HepG2 (cell line): Measurements from ENCODE around the gene PIK3IP1. TPM values are rescaled to one million over a fixed set of nuclear protein-coding genes. Genes with fewer than 3 reads are reported as not detected.

Experiments
- ATAC-seq: fragments of 200-7000 bp; cut with Tn5 transposase; 3 replicates; pipeline ENCODE4 v1.9.1; 2020; ENCODE audit warnings: mild to moderate bottlenecking, moderate library complexity
- BruUV-seq: library from RNA; stranded (reverse); fragments of 400-500 nt; replicated peaks from 2 replicates; lab custom pipeline; 2021; lab: Mats Ljungman, UMichigan
- CTCF ChIA-PET: fragments of 300-600 bp; formaldehyde crosslinking; extraction: SDS; loops from one replicate; lab custom pipeline; 2021; ENCODE audit warnings: low total read pairs, inconsistent platforms, low intra/inter-chr PET ratio; lab: Yijun Ruan, JAX
- POLR2A ChIA-PET: fragments of 350-600 bp; sonication (Branson Sonifier 250); formaldehyde crosslinking; loops from one replicate; lab custom pipeline; 2020; ENCODE audit warnings: antibody characterized with exemption, inconsistent platforms; lab: Yijun Ruan, JAX
- DNase-seq: peaks from one replicate; pipeline ENCODE4 v3.0.0-alpha.2; 2015; ENCODE audit warnings: low spot score
- FAIRE-seq: peaks from 3 replicates; lab custom pipeline; 2011; peaks lifted over from hg19 to GRCh38; lab: Jason Lieb, UNC
- H2AFZ ChIP-seq: one replicate; pipeline ENCODE4 v1.6.1; 2011; ENCODE audit warnings: low read length, inconsistent platforms
- H3K27ac ChIP-seq: fragments of 300-600 bp; 3 replicates; pipeline ENCODE4 v1.8.0; 2011; ENCODE audit warnings: mixed run types, mild to moderate bottlenecking, mixed read lengths, low read length, inconsistent platforms; ENCODE audit not compliant: insufficient read depth; ENCODE audit errors: extremely low read length
- H3K27me3 ChIP-seq, 2 experiments: fragments of 200-600 bp in 1 of 2; 2 replicates in 1 of 2; 3 replicates in 1 of 2; pipeline versions ENCODE4 v1.6.0 to v1.8.0; 2011; ENCODE audit warnings: low read length in 2 of 2, mild to moderate bottlenecking in 2 of 2, moderate library complexity in 2 of 2, inconsistent platforms in 1 of 2; ENCODE audit not compliant: insufficient read depth in 2 of 2, control insufficient read depth in 1 of 2
- H3K36me3 ChIP-seq, 2 experiments: fragments of 200-600 bp in 1 of 2; replicated peaks in 1 of 2; 2 replicates in 1 of 2; 3 replicates in 1 of 2; pipeline versions ENCODE4 v1.5.1 to v1.8.0; 2011; ENCODE audit warnings: low read length in 2 of 2, inconsistent platforms in 1 of 2; ENCODE audit not compliant: insufficient read depth in 2 of 2, control insufficient read depth in 1 of 2
- H3K4me1 ChIP-seq: 2 replicates; pipeline ENCODE4 v1.5.1; 2012; ENCODE audit warnings: low read length, inconsistent platforms; ENCODE audit not compliant: insufficient read depth
- H3K4me2 ChIP-seq: 2 replicates; pipeline ENCODE4 v1.6.0; 2011; ENCODE audit warnings: low read depth, low read length, inconsistent platforms
- H3K4me3 ChIP-seq, 3 experiments: fragments of 200-600 bp in 1 of 3; sonication (generic), shearing (Covaris generic) in 1 of 3; replicated peaks in 1 of 3; 2 replicates each; pipeline ENCODE4 v1.5.1; 2011 to 2016; ENCODE audit warnings: low read length in 3 of 3, inconsistent platforms in 2 of 3, low read depth in 2 of 3, mild to moderate bottlenecking in 2 of 3, control low read depth in 1 of 3, mixed read lengths in 1 of 3; ENCODE audit not compliant: insufficient read depth in 1 of 3
- H3K79me2 ChIP-seq: one replicate; pipeline ENCODE4 v1.6.1; 2011; ENCODE audit warnings: low read length, inconsistent platforms; ENCODE audit not compliant: insufficient read depth
- H3K9ac ChIP-seq: 2 replicates; pipeline ENCODE4 v1.6.0; 2011; ENCODE audit warnings: mild to moderate bottlenecking, low read depth, low read length, inconsistent platforms; ENCODE audit not compliant: insufficient read depth
- H3K9me3 ChIP-seq: 2 replicates; pipeline ENCODE4 v1.5.1; 2012; ENCODE audit warnings: mild to moderate bottlenecking, low read length
- H4K20me1 ChIP-seq: 2 replicates; pipeline ENCODE4 v1.6.0; 2011; ENCODE audit warnings: inconsistent platforms, mild to moderate bottlenecking, low read length, moderate library complexity; ENCODE audit not compliant: insufficient read depth
- ADNP ChIP-seq: sonication (generic); formaldehyde crosslinking; IDR thresholded peaks from 2 replicates; pipeline ENCODE4 v1.4.0; 2020; ENCODE audit warnings: missing genetic modification reagents
- ATM ChIP-seq: fragments of 450-650 bp; IDR thresholded peaks from 2 replicates; pipeline ENCODE4 v1.7.1; 2017; ENCODE audit warnings: mild to moderate bottlenecking, borderline replicate concordance
- ATRX ChIP-seq: sonication (generic); formaldehyde crosslinking; IDR thresholded peaks from 2 replicates; pipeline ENCODE4 v1.4.0; 2020; ENCODE audit warnings: missing genetic modification reagents, borderline replicate concordance
- SMAD9 ChIP-seq: sonication (generic); formaldehyde crosslinking; IDR thresholded peaks from 2 replicates; pipeline ENCODE4 v1.5.1; 2020; ENCODE audit warnings: mild to moderate bottlenecking, missing genetic modification reagents
- SNAI1 ChIP-seq: sonication (generic); formaldehyde crosslinking; IDR thresholded peaks from 2 replicates; pipeline ENCODE4 v1.5.0; 2020; ENCODE audit warnings: mild to moderate bottlenecking, missing genetic modification reagents, borderline replicate concordance
- SPEN ChIP-seq: sonication (generic); formaldehyde crosslinking; IDR thresholded peaks from 2 replicates; pipeline ENCODE4 v1.5.1; 2020; ENCODE audit warnings: low read depth, mild to moderate bottlenecking, missing genetic modification reagents
- ZBTB42 ChIP-seq: sonication (generic); formaldehyde crosslinking; IDR thresholded peaks from 2 replicates; pipeline ENCODE4 v1.5.0; 2020; ENCODE audit warnings: mild to moderate bottlenecking, missing genetic modification reagents
- ZNF329 ChIP-seq: sonication (generic); formaldehyde crosslinking; IDR thresholded peaks from 2 replicates; pipeline ENCODE4 v1.9.0; 2021; ENCODE audit warnings: low read depth, mild to moderate bottlenecking, missing genetic modification reagents
- ZNF83 ChIP-seq: sonication (generic); formaldehyde crosslinking; IDR thresholded peaks from 2 replicates; pipeline ENCODE4 v1.4.0; 2020; ENCODE audit warnings: missing genetic modification reagents, mild to moderate bottlenecking, borderline replicate concordance
- WGBS: methylation state at CpG from one replicate; pipeline ENCODE4 v1.1.6; 2017; ENCODE audit warnings: low lambda C conversion rate; 5-methylcytosine and 5-hydroxymethylcytosine counted together
- in situ Hi-C: cut with HindIII; loops from 2 replicates; pipeline ENCODE4 v1.10.0; 2017; ENCODE audit warnings: low pct_unique_long_range_greater_than_20kb; ENCODE audit not compliant: extremely low pct_ligation_motif_present
- intact Hi-C: fragments of 100-400 bp; cut with micrococcal nuclease; formaldehyde crosslinking; loops from one replicate; pipeline ENCODE4 v1.10.0; 2022; ENCODE audit not compliant: unreplicated experiment
- polyA plus RNA-seq, 8 experiments: library from polyadenylated mRNA; depleted of rRNA in 3 of 8; stranded (reverse) in 7 of 8; unstranded in 1 of 8; fragments of >200 nt; fragmentation: Illumina TruSeq in 4 of 8; extraction: Trizol in 4 of 8; gene quantifications; 2 replicates each; pipeline versions ENCODE4 v1.2.1 to v1.2.3, GENCODE V29; 2011 to 2016; ENCODE audit warnings: low read depth in 4 of 8, missing spikeins in 1 of 8, mixed read lengths in 1 of 8; ENCODE audit not compliant: insufficient read depth in 1 of 8
- total RNA-seq, 5 experiments: library from RNA; depleted of rRNA; stranded (reverse); fragments of >200 nt; fragmentation: Illumina TruSeq; extraction: Trizol; gene quantifications; 2 replicates each; pipeline ENCODE4 v1.2.3, GENCODE V29; 2016; ENCODE audit warnings: low read depth in 1 of 5
- TF ChIP-seq, protein P1 (sequence below): sonication (generic); formaldehyde crosslinking; IDR thresholded peaks from 2 replicates; pipeline ENCODE4 v1.9.0; 2021; ENCODE audit warnings: missing genetic modification reagents, borderline replicate concordance
- TF ChIP-seq, protein P2 (sequence below): sonication (generic); formaldehyde crosslinking; IDR thresholded peaks from 2 replicates; pipeline ENCODE4 v1.4.0; 2020; ENCODE audit warnings: mild to moderate bottlenecking, missing genetic modification reagents
- TF ChIP-seq, protein P3 (sequence below): sonication (generic); formaldehyde crosslinking; IDR thresholded peaks from 2 replicates; pipeline ENCODE4 v1.5.0; 2020; ENCODE audit warnings: missing genetic modification reagents

Gene PIK3IP1
- total and polyA plus RNA-seq, 2 of the 13 experiments (the other 11 are each of a cell fraction or from before 2014, with no cell fraction given), result 1.3 to 2.5 TPM

GRCh38 chr22:31305194-31305593 is 12.9 kb upstream of the PIK3IP1 start:
- POLR2A ChIA-PET, result no interaction called here
- Histone ChIP-seq H3K9me3 (no peaks in the 10 kb centered on the region), H3K27me3 (no peaks in the 10 kb centered on the region), H2AFZ (no peak overlapping the region), H3K4me3 (no peak overlapping the region), H3K36me3 (no peaks in the 10 kb centered on the region), H3K27ac (no peak overlapping the region), H4K20me1 (no peaks in the 10 kb centered on the region), H3K4me2 (no peak overlapping the region), H3K4me1 (peaks cover 21% of the 10 kb centered on the region), H3K9ac (no peak overlapping the region), H3K79me2 (no peaks in the 10 kb centered on the region)
- no peak for ATAC-seq
- TF ChIP-seq SPEN (CRISPR knock-in tag), result no peak
- TF ChIP-seq SMAD9 (CRISPR knock-in tag), result no peak
- no peak for TF ChIP-seq ATM
- TF ChIP-seq, protein P1, sequence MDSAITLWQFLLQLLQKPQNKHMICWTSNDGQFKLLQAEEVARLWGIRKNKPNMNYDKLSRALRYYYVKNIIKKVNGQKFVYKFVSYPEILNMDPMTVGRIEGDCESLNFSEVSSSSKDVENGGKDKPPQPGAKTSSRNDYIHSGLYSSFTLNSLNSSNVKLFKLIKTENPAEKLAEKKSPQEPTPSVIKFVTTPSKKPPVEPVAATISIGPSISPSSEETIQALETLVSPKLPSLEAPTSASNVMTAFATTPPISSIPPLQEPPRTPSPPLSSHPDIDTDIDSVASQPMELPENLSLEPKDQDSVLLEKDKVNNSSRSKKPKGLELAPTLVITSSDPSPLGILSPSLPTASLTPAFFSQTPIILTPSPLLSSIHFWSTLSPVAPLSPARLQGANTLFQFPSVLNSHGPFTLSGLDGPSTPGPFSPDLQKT, result no peak
- TF ChIP-seq, protein P2, sequence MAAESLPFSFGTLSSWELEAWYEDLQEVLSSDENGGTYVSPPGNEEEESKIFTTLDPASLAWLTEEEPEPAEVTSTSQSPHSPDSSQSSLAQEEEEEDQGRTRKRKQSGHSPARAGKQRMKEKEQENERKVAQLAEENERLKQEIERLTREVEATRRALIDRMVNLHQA (CRISPR knock-in tag), result no peak
- TF ChIP-seq SNAI1 (CRISPR knock-in tag), result no peak
- no peak for TF ChIP-seq ZBTB42
- CTCF ChIA-PET, result no interaction called here
- in situ Hi-C loops, result no loop called here
- FAIRE-seq, result no peak
- BruUV-seq, result no TSS peak
- intact Hi-C loops, result no loop called here
- DNase-seq, result no peak
- WGBS, result 63% methylated on average over 2 of the region's 3 CpGs

GRCh38 chr22:31302537-31302936 is 10.2 kb upstream of the PIK3IP1 start:
- Histone ChIP-seq H4K20me1 (no peaks in the 10 kb centered on the region), H3K4me3 (no peak overlapping the region), H2AFZ (no peak overlapping the region), H3K27me3 (no peaks in the 10 kb centered on the region), H3K4me2 (no peak overlapping the region), H3K9ac (no peak overlapping the region), H3K79me2 (no peaks in the 10 kb centered on the region), H3K9me3 (no peaks in the 10 kb centered on the region), H3K4me1 (peaks cover 25% of the 10 kb centered on the region), H3K27ac (no peak overlapping the region), H3K36me3 (no peaks in the 10 kb centered on the region)
- TF ChIP-seq ZNF329 (CRISPR knock-in tag) (no peak), ZNF83 (CRISPR knock-in tag) (no peak), ATRX (CRISPR knock-in tag) (no peak), ADNP (CRISPR knock-in tag) (no peak)
- TF ChIP-seq, protein P3, sequence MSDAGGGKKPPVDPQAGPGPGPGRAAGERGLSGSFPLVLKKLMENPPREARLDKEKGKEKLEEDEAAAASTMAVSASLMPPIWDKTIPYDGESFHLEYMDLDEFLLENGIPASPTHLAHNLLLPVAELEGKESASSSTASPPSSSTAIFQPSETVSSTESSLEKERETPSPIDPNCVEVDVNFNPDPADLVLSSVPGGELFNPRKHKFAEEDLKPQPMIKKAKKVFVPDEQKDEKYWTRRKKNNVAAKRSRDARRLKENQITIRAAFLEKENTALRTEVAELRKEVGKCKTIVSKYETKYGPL, result no peak
- WGBS, result 75% methylated on average over 3 of the region's 3 CpGs
- CTCF ChIA-PET, result no interaction called here
- in situ Hi-C loops (no loop called here), intact Hi-C loops (no loop called here)
- DNase-seq, result no peak
- FAIRE-seq, result no peak
- ATAC-seq, result no peak
- POLR2A ChIA-PET, result interaction anchor here (1.3 kb wide), 1 partner anchor 11 kb away, joined by 4 read pairs; the partner anchor contains the start of gene PIK3IP1
- no TSS peak for BruUV-seq
